ENCODE results near the gene RBM38.
"Not testable (repeated sequence)": the region's sequence is repeated elsewhere in the genome, so short reads cannot be mapped to it uniquely, and the experiment has no call there.

Gene RBM38

GRCh38 chr20:57413986-57414385 is 22.8 kb downstream of the RBM38 start:
- H3K9ac ChIP-seq (ENCODE audit: insufficient read length), result no peak overlapping the region
- no peaks in the 10 kb centered on the region for H3K9me3 ChIP-seq (ENCODE audit: low read depth, low read length)
- no peak overlapping the region for H3K4me3 ChIP-seq
- TF ChIP-seq FOXP2 (optimal IDR thresholded peaks at IDR 0.05; ENCODE audit: control extremely low read depth, extremely low read length, insufficient read depth), result no peak
- no peak for DNase-seq (ENCODE audit: low read depth, low spot score)
- peaks cover 7% of the 10 kb centered on the region; the same call in 1 of the 2 replicates for H3K36me3 ChIP-seq (ENCODE audit: insufficient read depth, low read length)
- H3K27ac ChIP-seq, result no peak overlapping the region

DNA sequence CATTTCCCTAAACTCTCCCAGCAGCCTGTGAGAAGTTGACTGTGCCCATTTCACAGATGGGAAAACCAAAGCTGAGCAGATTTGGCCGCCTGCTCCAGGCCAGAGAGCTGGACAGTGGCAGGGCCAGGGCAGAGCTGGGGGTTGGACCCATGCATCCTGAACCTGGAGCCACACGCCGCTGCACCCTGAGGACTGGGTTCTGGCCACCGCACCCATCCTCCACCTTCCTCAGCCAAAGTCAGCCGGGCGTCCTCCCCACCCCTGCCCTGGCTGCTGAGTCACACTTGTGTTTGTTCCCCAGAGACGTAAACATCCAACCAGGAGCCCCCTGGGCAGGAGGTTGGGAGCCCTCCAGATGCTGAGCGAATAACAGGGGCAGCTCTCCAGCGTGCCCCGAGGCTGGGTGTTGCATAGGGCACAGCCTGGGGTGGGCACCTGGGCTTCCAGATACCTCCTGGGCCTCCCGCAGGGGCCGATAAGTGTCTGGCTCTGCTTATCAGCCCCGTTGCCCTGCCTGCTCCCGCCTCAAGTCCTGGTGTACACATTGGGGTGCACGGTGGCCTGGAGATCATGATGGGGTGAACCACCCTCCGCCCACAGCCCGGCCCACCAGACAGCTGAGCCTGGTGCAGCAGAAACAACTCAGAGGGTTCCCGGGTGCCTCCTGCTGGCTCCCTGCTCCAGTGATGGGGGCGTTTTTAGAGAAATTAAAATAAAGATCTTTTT is 23.8 kb downstream of the RBM38 start:
- Histone ChIP-seq H3K27ac (no peak overlapping the region), H3K4me3 (no peak overlapping the region), H3K9ac (ENCODE audit: insufficient read length) (no peak overlapping the region), H3K36me3 (ENCODE audit: insufficient read depth, low read length) (no peaks in the 10 kb centered on the region), H3K9me3 (ENCODE audit: low read depth, low read length) (no peaks in the 10 kb centered on the region)
- TF ChIP-seq EZH2 (IDR thresholded peaks at IDR 0.05) (no peak), POLR2AphosphoS5 (IDR thresholded peaks at IDR 0.05; ENCODE audit: borderline replicate concordance, low read depth, low read length) (no peak)
- DNase-seq (ENCODE audit: low read depth, low spot score), result no peak

DNA sequence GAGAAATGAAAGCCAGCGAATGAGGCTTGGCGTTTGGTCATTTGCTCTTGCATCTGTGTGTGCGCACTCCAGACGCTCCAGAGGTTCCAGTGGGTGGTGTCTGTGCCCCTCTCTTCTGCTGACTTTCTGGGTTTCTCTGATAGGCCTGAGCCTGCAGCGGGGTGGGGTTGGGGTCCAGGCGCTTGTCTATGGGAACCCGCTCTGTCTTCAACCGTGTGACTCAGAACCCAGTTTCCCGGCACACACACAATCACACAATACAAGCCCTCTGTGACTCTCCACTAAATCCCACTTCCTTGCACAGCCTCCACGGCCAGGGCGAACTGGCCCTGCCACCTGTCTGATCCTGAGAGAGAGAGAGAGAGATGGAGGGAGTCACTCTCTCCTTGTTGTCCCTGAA is 24.6 kb downstream of the RBM38 start:
- no peak overlapping the region for H3K27ac ChIP-seq
- H3K4me3 ChIP-seq, result no peak overlapping the region
- no peaks in the 10 kb centered on the region for H3K9me3 ChIP-seq (ENCODE audit: low read depth, low read length)
- no peaks in the 10 kb centered on the region for H3K36me3 ChIP-seq (ENCODE audit: insufficient read depth, low read length)
- H3K9ac ChIP-seq (ENCODE audit: insufficient read length), result no peak overlapping the region
- TF ChIP-seq POLR2AphosphoS5 (IDR thresholded peaks at IDR 0.05; ENCODE audit: borderline replicate concordance, low read depth, low read length) (no peak), FOXP2 (optimal IDR thresholded peaks at IDR 0.05; ENCODE audit: control extremely low read depth, extremely low read length, insufficient read depth) (no peak), EZH2 (IDR thresholded peaks at IDR 0.05) (no peak)
- no peak for DNase-seq (ENCODE audit: low read depth, low spot score)

- Histone ChIP-seq H3K9me3 (ENCODE audit: low read depth, low read length) (no peaks in the 10 kb centered on the region), H3K9ac (ENCODE audit: insufficient read length) (no peak overlapping the region), H3K27ac (no peak overlapping the region), H3K4me3 (no peak overlapping the region), H3K36me3 (ENCODE audit: insufficient read depth, low read length) (no peaks in the 10 kb centered on the region)
- TF ChIP-seq EZH2 (IDR thresholded peaks at IDR 0.05) (no peak), POLR2AphosphoS5 (IDR thresholded peaks at IDR 0.05; ENCODE audit: borderline replicate concordance, low read depth, low read length) (no peak), FOXP2 (optimal IDR thresholded peaks at IDR 0.05; ENCODE audit: control extremely low read depth, extremely low read length, insufficient read depth) (no peak)
- no peak for DNase-seq (ENCODE audit: low read depth, low spot score)
Measured at GRCh38 chr20:57416296-57417022, 25.3 kb downstream of the RBM38 start.

- DNase-seq (ENCODE audit: low read depth, low spot score), result no peak
Measured at GRCh38 chr20:57417051-57417689, 26.0 kb downstream of the RBM38 start.

DNA sequence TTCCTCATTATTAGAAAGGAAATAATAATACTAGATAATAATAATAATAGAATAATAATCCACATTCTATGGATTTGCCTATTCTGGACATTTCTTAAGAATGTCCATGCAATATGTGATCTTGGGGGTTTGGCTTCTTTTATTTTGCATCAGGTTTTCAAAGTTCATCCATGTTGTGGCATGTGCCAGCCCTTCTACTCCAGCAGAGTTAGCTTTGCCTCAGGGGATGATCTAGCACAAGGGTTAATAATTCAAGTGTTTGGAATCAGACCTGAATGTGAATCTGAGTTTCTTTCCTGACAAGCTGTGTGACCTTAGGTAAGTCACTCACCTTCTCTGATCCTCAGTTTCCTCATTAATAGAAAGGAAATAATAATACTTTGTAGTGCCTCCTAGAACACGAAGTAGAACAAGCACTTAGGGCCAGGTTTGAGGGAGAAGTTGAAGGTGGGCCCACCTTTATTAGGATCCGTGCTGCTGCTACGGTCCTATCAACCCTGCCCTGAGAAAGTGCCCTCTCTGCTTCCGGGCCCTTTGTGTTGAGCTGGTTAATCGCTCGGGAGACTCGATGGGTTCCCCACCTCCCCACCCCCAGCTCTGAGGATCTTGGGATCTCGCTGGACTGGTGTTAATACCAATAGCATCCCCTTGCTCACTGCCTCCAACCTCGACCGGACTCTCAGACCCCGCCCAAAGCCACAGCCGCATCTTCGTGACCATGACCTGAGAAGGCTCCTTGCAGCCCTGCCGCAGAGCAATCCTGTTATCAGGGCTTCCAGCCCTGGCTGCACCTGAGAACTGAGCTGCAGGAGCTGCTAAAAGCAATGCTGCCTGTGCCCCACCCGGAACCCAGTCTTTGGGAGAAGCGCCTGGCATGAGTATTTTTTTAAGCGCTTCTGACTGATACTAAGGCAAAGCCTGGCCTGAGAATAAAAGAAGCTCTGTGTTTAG is 26.9 kb downstream of the RBM38 start:
- no peak for DNase-seq (ENCODE audit: low read depth, low spot score)
- TF ChIP-seq FOXP2 (optimal IDR thresholded peaks at IDR 0.05; ENCODE audit: control extremely low read depth, extremely low read length, insufficient read depth), result no peak
- no peak for TF ChIP-seq EZH2 (IDR thresholded peaks at IDR 0.05)
- no peak for TF ChIP-seq POLR2AphosphoS5 (IDR thresholded peaks at IDR 0.05; ENCODE audit: borderline replicate concordance, low read depth, low read length)
- no peaks in the 10 kb centered on the region for H3K36me3 ChIP-seq (ENCODE audit: insufficient read depth, low read length)
- no peaks in the 10 kb centered on the region for H3K9me3 ChIP-seq (ENCODE audit: low read depth, low read length)
- H3K9ac ChIP-seq (ENCODE audit: insufficient read length), result no peak overlapping the region
- no peak overlapping the region for H3K4me3 ChIP-seq
- H3K27ac ChIP-seq, result no peak overlapping the region

More at GRCh38 chr20:57417051-57417689, 26.0 kb downstream of the RBM38 start:
- no peaks in the 10 kb centered on the region for H3K9me3 ChIP-seq (ENCODE audit: low read depth, low read length)
- H3K36me3 ChIP-seq (ENCODE audit: insufficient read depth, low read length), result no peaks in the 10 kb centered on the region
- H3K27ac ChIP-seq, result no peak overlapping the region
- TF ChIP-seq POLR2AphosphoS5 (IDR thresholded peaks at IDR 0.05; ENCODE audit: borderline replicate concordance, low read depth, low read length), result no peak
- TF ChIP-seq EZH2 (IDR thresholded peaks at IDR 0.05), result no peak
- no peak for TF ChIP-seq FOXP2 (optimal IDR thresholded peaks at IDR 0.05; ENCODE audit: control extremely low read depth, extremely low read length, insufficient read depth)
- H3K4me3 ChIP-seq, result no peak overlapping the region
- no peak overlapping the region for H3K9ac ChIP-seq (ENCODE audit: insufficient read length)

- not testable (repeated sequence) for H3K9ac ChIP-seq (ENCODE audit: insufficient read length); H3K36me3 ChIP-seq (ENCODE audit: insufficient read depth, low read length)
Measured at GRCh38 chr20:57419479-57419878, 28.3 kb downstream of the RBM38 start.

More at GRCh38 chr20:57419479-57419878, 28.3 kb downstream of the RBM38 start:
- H3K27ac ChIP-seq; H3K4me3 ChIP-seq; DNase-seq (ENCODE audit: low read depth, low spot score); H3K9me3 ChIP-seq (ENCODE audit: low read depth, low read length): not testable (repeated sequence)

Measured in SK-N-MC (cell line).